Superior temporal gyrus (tissue), 1 donor: ENCODE results near the gene PTBP3.
"Not testable (repeated sequence)": the region's sequence is repeated elsewhere in the genome, so short reads cannot be mapped to it uniquely, and the experiment has no call there.

Source experiments
- DNase-seq: peaks from one replicate; pipeline ENCODE4 v3.0.0-alpha.2; 2016; ENCODE audit errors: extremely low spot score

Gene PTBP3

GRCh38 chr9:112271466-112272098 lies 61.8 kb downstream of the PTBP3 start:
- DNase-seq, result no peak

- no peak for DNase-seq
Observed at GRCh38 chr9:112268413-112268812, 65.0 kb downstream of the PTBP3 start.

DNA sequence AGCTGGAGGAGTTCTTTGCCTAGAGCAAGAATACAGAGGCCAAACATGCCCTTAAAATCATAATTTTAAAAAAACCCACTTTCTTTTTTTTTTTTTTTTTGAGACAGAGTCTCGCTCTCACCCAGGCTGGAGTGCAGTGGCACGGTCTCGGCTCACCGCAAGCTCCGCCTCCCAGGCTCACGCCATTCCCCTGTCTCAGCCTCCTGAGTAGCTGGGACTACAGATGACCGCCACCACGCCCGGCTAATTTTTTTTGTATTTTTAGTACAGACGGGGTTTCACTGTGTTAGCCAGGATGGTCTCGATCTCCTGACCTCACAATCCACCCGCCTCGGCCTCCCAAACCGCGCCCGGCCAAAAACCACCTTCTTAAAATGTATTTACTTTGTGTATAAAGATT lies 66.3 kb downstream of the PTBP3 start:
- DNase-seq, result not testable (repeated sequence)

GRCh38 chr9:112265391-112265790 lies 68.0 kb downstream of the PTBP3 start:
- DNase-seq, result no peak

GRCh38 chr9:112262577-112262976 lies 70.8 kb downstream of the PTBP3 start:
- DNase-seq, result no peak

- no peak for DNase-seq
Observed at GRCh38 chr9:112261133-112261532, 72.3 kb downstream of the PTBP3 start.

DNA sequence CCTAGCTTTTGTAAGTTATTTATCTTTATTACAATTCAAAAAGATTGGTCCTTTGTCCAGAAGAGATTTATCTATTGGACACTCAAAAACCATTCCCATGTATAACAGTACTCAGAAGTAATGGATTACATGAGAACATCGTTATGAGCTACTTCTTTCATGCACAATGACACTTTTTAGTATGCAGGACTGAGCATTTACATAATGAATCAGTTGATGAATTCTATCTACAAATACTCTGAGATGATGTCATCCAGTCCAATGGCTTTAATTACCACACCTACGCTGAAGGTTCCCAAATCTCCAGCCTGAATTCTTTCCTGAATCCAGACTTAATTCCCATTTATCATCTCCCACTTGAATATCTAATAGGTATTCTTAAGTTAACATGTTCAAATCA lies 75.3 kb downstream of the PTBP3 start:
- DNase-seq, result no peak

- DNase-seq, result no peak
Observed at GRCh38 chr9:112252194-112252593, 81.2 kb downstream of the PTBP3 start.

- DNase-seq, result no peak
Observed at GRCh38 chr9:112249277-112249676, 84.1 kb downstream of the PTBP3 start.

DNA sequence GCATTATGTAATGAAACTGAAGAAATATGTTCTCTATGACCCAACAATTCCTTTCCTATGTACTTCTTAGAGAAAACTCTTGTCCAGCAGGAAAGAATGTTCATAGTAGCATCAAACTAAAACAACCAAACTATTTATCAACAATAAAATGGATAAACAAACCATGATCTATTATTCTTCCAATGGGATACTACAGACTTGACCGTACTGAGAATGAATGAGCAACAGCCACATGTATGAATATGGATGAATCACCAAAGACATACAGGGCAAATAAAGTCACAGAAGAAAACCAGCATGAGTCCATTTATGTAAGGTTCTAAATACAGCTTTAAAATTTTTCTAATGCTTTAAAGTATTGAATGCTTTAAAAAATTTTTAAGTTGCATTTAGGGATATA lies 84.7 kb downstream of the PTBP3 start:
- DNase-seq, result no peak

GRCh38 chr9:112247090-112247489 lies 86.3 kb downstream of the PTBP3 start:
- DNase-seq, result no peak

DNA sequence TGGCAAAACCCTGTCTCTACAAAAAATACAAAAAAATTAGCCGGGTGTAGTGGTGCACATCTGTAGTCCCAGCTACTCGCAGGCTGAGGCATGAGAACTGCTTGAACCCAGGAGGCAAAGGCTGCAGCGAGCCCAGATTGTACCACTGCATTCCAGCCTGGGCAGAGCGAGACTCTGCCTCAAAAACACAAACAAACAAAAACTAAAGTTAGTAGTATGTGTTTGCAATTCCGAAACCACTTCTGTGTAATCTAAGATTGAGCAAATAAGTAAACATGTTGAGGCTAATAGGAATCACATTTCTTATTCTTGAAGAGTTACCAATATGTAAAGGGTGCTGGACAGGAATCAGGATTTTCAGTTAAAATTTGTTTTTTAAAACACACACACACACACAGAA lies 88.3 kb downstream of the PTBP3 start:
- DNase-seq, result no peak

GRCh38 chr9:112242147-112242804 lies 91.1 kb downstream of the PTBP3 start:
- no peak for DNase-seq

DNA sequence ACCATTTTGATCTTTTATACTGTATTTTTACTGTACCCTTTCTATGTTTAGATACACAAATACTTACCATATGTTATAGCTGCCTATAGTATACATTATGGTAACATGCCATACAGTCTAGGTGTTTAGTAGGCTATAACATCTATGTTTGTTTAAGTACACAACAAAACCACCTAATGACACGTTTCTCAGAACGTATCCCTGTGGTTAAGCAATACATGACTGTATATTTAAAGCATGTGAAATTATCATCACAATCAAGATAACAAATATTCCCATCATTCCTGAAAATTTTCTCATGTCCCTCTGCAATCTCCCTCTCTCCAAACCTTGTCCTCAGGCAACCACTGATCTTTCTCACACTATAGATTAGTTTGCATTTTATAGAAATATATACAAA lies 91.9 kb downstream of the PTBP3 start:
- DNase-seq, result no peak

- DNase-seq, result no peak
Observed at GRCh38 chr9:112239708-112240107, 93.7 kb downstream of the PTBP3 start.

- no peak for DNase-seq
Observed at GRCh38 chr9:112239284-112239683, 94.1 kb downstream of the PTBP3 start.

GRCh38 chr9:112234779-112235178 lies 98.6 kb downstream of the PTBP3 start:
- DNase-seq, result no peak

DNA sequence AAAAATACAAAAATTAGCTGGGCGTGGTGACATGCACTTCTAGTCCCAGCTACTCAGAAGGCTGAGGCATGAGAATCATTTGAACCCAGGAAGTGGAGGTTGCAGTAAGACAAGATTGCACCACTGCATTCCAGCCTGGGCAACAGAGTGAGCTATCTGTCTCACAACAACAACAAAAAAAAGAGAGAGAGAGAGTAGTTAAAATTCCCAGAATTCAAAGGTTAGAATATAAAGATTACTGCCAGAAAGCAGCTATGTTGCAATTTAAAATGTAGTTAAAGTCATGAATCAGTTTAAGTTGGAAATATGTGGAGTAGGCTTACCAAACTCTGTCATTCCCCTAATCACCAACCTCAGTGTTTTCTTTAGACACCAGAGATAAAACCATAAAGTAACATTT lies 99.7 kb downstream of the PTBP3 start:
- DNase-seq, result no peak

DNA sequence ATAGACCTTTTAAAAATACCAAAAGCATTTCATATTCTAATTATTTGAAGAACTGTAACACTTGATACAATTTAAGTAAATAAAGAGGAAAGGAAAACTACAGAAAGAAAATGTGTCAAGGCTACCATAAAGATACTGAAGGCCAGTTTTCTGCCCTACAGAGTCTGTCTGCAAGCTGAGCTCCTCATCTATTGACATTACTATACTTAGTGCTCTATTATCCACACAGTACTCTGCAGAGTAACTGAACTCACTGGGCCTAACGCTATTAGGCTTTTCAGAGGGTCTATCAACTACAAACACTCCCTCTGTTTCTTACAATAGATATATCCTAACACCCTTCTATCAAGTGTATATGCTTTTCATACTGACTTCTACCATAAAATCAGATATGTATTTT lies 101.2 kb downstream of the PTBP3 start:
- DNase-seq, result no peak

GRCh38 chr9:112226091-112226490 lies 107.3 kb downstream of the PTBP3 start:
- no peak for DNase-seq

GRCh38 chr9:112224401-112225289 lies 108.8 kb downstream of the PTBP3 start:
- no peak for DNase-seq

- DNase-seq, result no peak
Observed at GRCh38 chr9:112218908-112219307, 114.5 kb downstream of the PTBP3 start.

- no peak for DNase-seq
Observed at GRCh38 chr9:112212926-112213325, 120.5 kb downstream of the PTBP3 start.
